Natural killer cell (primary cell): ENCODE results near the gene PRSS50. TPM values are rescaled to one million over a fixed set of nuclear protein-coding genes. Genes with fewer than 3 reads are reported as not detected.

Experiments
- ATAC-seq, 3 donors: fragments of 150-1000 bp in 2 of 3; fragments of 200-7000 bp in 1 of 3; cut with Tn5 transposase; 1 replicate in 1 of 3; 2 replicates in 2 of 3; pipeline ENCODE4 v1.10.0; 2021; ENCODE audit warnings: mild to moderate bottlenecking in 2 of 3, moderate library complexity in 2 of 3
- DNase-seq, 2 donors: peaks; one replicate each; pipeline versions ENCODE4 v3.0.0 to v3.0.0-alpha.2; 2013 to 2021; ENCODE audit warnings: mixed read lengths in 1 of 2
- H3K27ac ChIP-seq: one replicate; pipeline ENCODE4 v1.5.1; 2013; ENCODE audit warnings: mild to moderate bottlenecking, low read length
- H3K27me3 ChIP-seq: one replicate; pipeline ENCODE4 v1.6.1; 2013; ENCODE audit warnings: low read length; ENCODE audit not compliant: control insufficient read depth, insufficient read depth
- H3K36me3 ChIP-seq: one replicate; pipeline ENCODE4 v1.6.1; 2013; ENCODE audit warnings: low read length; ENCODE audit not compliant: control insufficient read depth, insufficient read depth
- H3K4me1 ChIP-seq: one replicate; pipeline ENCODE4 v1.6.1; 2013; ENCODE audit warnings: low read length; ENCODE audit not compliant: control insufficient read depth, insufficient read depth
- H3K4me3 ChIP-seq: one replicate; pipeline ENCODE4 v1.5.1; 2013; ENCODE audit warnings: low read length
- H3K9me3 ChIP-seq: one replicate; pipeline ENCODE4 v1.6.1; 2013; ENCODE audit warnings: low read length; ENCODE audit not compliant: control insufficient read depth, insufficient read depth
- H3K27ac Mint-ChIP-seq, 2 donors: one replicate each; pipeline ENCODE4 v1.8.0; 2022; ENCODE audit warnings: mild to moderate bottlenecking in 2 of 2, mixed read lengths in 2 of 2, moderate library complexity in 1 of 2
- H3K27me3 Mint-ChIP-seq, 2 donors: one replicate each; pipeline ENCODE4 v1.8.0; 2022; ENCODE audit warnings: low read depth in 2 of 2, mixed read lengths in 2 of 2
- H3K36me3 Mint-ChIP-seq: one replicate; pipeline ENCODE4 v1.8.0; 2022; ENCODE audit warnings: mixed read lengths
- H3K4me1 Mint-ChIP-seq, 2 donors: one replicate each; pipeline ENCODE4 v1.8.0; 2022; ENCODE audit warnings: mixed read lengths in 2 of 2
- H3K4me3 Mint-ChIP-seq: one replicate; pipeline ENCODE4 v1.8.0; 2022; ENCODE audit warnings: mild to moderate bottlenecking, moderate library complexity, mixed read lengths
- H3K9me3 Mint-ChIP-seq, 2 donors: one replicate each; pipeline ENCODE4 v1.8.0; 2022; ENCODE audit warnings: mixed read lengths in 2 of 2
- WGBS: methylation state at CpG from one replicate; pipeline ENCODE4 v1.1.7; 2013; ENCODE audit warnings: missing lambda C conversion rate; ENCODE audit not compliant: insufficient coverage; 5-methylcytosine and 5-hydroxymethylcytosine counted together
- intact Hi-C: fragments of 100-400 bp; cut with micrococcal nuclease; formaldehyde crosslinking; loops from one replicate; pipeline ENCODE4 v1.14.2; 2022
- total RNA-seq, 4 donors: library from RNA; stranded (reverse); fragments of 120-200 nt in 1 of 4; gene quantifications; one replicate each; pipeline versions ENCODE4 v1.2.3 to v1.2.4, GENCODE V29; 2013 to 2022
- TF ChIP-seq, protein P1 (sequence below): fragments of 200-600 bp; IDR thresholded peaks from one replicate; pipeline ENCODE4 v1.8.0; 2022; ENCODE audit warnings: antibody characterized with exemption

PRSS50 gene
- total RNA-seq, 3 donors from 2014 or later (not counting 1 experiment from before 2014, with no cell fraction given): 0.16 TPM; not detected in 2

DNA sequence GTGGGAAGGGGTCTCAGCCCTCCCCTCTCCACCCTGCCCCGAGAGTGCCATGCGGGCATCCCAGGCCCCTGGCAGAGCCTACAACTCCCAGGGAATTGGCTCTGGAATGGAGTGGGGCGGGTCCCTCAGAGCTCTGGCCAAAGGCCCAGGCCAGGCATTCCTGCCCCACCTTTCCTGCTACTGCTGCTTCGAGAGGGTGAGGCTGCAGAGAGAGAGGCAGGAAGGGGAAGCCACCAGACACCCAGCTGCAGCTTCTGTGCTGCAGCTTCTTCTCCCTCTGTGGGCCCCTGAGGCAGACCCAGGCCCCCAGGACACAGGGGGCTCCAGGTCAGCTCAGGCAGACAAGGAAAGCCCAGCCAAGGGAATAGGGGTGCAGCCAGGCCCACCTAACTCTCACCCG is 26.9 kb downstream of the PRSS50 start:
- H3K9me3 Mint-ChIP-seq: no peaks in the 10 kb centered on the region
- DNase-seq: no peak
- peaks cover 13% of the 10 kb centered on the region for H3K27me3 ChIP-seq
- peaks cover 39% of the 10 kb centered on the region for H3K4me1 ChIP-seq
- 63% methylated on average over 5 of the region's 5 CpGs for WGBS
- intact Hi-C loops: no loop called here
- H3K36me3 ChIP-seq: no peaks in the 10 kb centered on the region
- no peaks in the 10 kb centered on the region for H3K36me3 Mint-ChIP-seq
- no peak overlapping the region for H3K4me3 ChIP-seq
- peaks cover 0 to 15% of the 10 kb centered on the region in 2 donors for H3K27me3 Mint-ChIP-seq
- H3K27ac ChIP-seq: no peak overlapping the region
- ATAC-seq: no peak
- H3K27ac Mint-ChIP-seq: no peak overlapping the region
- H3K4me1 Mint-ChIP-seq: peaks cover 4 to 29% of the 10 kb centered on the region in 2 donors
- no peak overlapping the region for H3K4me3 Mint-ChIP-seq
- TF ChIP-seq, protein P1, sequence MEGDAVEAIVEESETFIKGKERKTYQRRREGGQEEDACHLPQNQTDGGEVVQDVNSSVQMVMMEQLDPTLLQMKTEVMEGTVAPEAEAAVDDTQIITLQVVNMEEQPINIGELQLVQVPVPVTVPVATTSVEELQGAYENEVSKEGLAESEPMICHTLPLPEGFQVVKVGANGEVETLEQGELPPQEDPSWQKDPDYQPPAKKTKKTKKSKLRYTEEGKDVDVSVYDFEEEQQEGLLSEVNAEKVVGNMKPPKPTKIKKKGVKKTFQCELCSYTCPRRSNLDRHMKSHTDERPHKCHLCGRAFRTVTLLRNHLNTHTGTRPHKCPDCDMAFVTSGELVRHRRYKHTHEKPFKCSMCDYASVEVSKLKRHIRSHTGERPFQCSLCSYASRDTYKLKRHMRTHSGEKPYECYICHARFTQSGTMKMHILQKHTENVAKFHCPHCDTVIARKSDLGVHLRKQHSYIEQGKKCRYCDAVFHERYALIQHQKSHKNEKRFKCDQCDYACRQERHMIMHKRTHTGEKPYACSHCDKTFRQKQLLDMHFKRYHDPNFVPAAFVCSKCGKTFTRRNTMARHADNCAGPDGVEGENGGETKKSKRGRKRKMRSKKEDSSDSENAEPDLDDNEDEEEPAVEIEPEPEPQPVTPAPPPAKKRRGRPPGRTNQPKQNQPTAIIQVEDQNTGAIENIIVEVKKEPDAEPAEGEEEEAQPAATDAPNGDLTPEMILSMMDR: no peak
- no peaks in the 10 kb centered on the region for H3K9me3 ChIP-seq

GRCh38 chr3:46685446-46685845 is 32.2 kb downstream of the PRSS50 start:
- Mint-ChIP-seq H3K36me3 (no peaks in the 10 kb centered on the region), H3K9me3 (no peaks in the 10 kb centered on the region), H3K27me3 (no peaks in the 10 kb centered on the region), H3K4me1 (no peaks in the 10 kb centered on the region), H3K27ac (no peak overlapping the region), H3K4me3 (no peak overlapping the region)
- H3K9me3 ChIP-seq: no peaks in the 10 kb centered on the region
- ATAC-seq (no peak), DNase-seq (no peak)
- TF ChIP-seq, protein P1: no peak
- H3K4me1 ChIP-seq: no peaks in the 10 kb centered on the region
- 94% methylated on average over 9 of the region's 9 CpGs for WGBS
- H3K27me3 ChIP-seq: no peaks in the 10 kb centered on the region
- intact Hi-C loops: no loop called here
- no peak overlapping the region for H3K27ac ChIP-seq
- no peaks in the 10 kb centered on the region for H3K36me3 ChIP-seq
- H3K4me3 ChIP-seq: no peak overlapping the region

GRCh38 chr3:46684891-46685290 is 32.8 kb downstream of the PRSS50 start:
- no peak for ATAC-seq
- no peaks in the 10 kb centered on the region for H3K36me3 ChIP-seq

DNA sequence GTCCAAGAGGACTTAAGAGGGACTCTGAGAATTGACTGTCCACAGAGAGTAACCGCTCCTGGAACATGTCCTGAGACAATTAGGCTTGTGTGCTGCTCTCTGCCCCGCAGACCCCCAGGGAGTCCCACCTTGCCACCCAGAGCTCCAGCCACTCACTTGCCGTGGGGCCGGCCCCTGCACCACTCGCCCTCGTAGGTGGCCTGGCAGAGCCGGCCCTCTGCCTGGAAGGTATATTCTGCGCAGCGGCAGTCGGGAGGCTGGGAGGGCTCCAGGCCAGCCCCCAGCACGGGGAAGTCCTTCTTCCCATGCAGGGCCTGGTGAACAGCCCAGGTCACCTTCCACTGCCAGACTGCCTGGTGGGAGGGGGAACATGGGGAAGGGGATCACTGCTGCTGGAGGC is 34.7 kb downstream of the PRSS50 start:
- no peaks in the 10 kb centered on the region for H3K27me3 Mint-ChIP-seq
- no peaks in the 10 kb centered on the region for H3K27me3 ChIP-seq
- H3K36me3 Mint-ChIP-seq: no peaks in the 10 kb centered on the region
- no peaks in the 10 kb centered on the region for H3K9me3 Mint-ChIP-seq
- no peaks in the 10 kb centered on the region for H3K36me3 ChIP-seq
- no peaks in the 10 kb centered on the region for H3K4me1 Mint-ChIP-seq
- DNase-seq (no peak), ATAC-seq (no peak)
- no peak overlapping the region for H3K4me3 Mint-ChIP-seq
- TF ChIP-seq, protein P1: no peak
- no peaks in the 10 kb centered on the region for H3K4me1 ChIP-seq
- no peak overlapping the region for H3K27ac Mint-ChIP-seq
- no peaks in the 10 kb centered on the region for H3K9me3 ChIP-seq
- H3K27ac ChIP-seq: no peak overlapping the region
- intact Hi-C loops: no loop called here
- WGBS: 86% methylated on average over 11 of the region's 11 CpGs
- no peak overlapping the region for H3K4me3 ChIP-seq

More at GRCh38 chr3:46684891-46685290, 32.8 kb downstream of the PRSS50 start:
- TF ChIP-seq, protein P1: no peak
- intact Hi-C loops: no loop called here
- DNase-seq: no peak
- Mint-ChIP-seq H3K9me3 (no peaks in the 10 kb centered on the region), H3K27me3 (no peaks in the 10 kb centered on the region), H3K4me3 (no peak overlapping the region), H3K4me1 (no peaks in the 10 kb centered on the region), H3K27ac (no peak overlapping the region), H3K36me3 (no peaks in the 10 kb centered on the region)
- H3K4me3 ChIP-seq: no peak overlapping the region
- H3K4me1 ChIP-seq: no peaks in the 10 kb centered on the region
- 91% methylated on average over 2 of the region's 2 CpGs for WGBS
- H3K27me3 ChIP-seq: no peaks in the 10 kb centered on the region
- H3K9me3 ChIP-seq: no peaks in the 10 kb centered on the region
- H3K27ac ChIP-seq: no peak overlapping the region
